HL-60 (cell line): Measurements from ENCODE around the gene CXCL6.

Experiments used
- DNase-seq, 2 experiments: peaks; one replicate each; pipeline ENCODE4 v3.0.0-alpha.2; 2010 to 2020; ENCODE audit warnings: low read depth in 1 of 2, low spot score in 1 of 2
- H3K27ac ChIP-seq: fragments of 250-450 bp; sonication (Bioruptor Pico); replicated peaks from 2 replicates; pipeline ENCODE4 v1.5.1; 2020; ENCODE audit warnings: mild to moderate bottlenecking, moderate library complexity
- H3K27me3 ChIP-seq: fragments of 250-450 bp; sonication (Bioruptor Pico); 2 replicates; pipeline ENCODE4 v1.5.1; 2021; ENCODE audit warnings: mild to moderate bottlenecking, moderate library complexity; ENCODE audit not compliant: insufficient read depth, poor library complexity, severe bottlenecking
- H3K4me3 ChIP-seq: replicated peaks from 2 replicates; pipeline ENCODE4 v1.5.1; 2011; ENCODE audit warnings: mild to moderate bottlenecking, control low read depth, low read length; ENCODE audit not compliant: insufficient read depth
- CTCF ChIP-seq: IDR thresholded peaks from one replicate; pipeline ENCODE4 v1.5.1; 2011; ENCODE audit warnings: low read length, control low read depth, inconsistent platforms; ENCODE audit not compliant: insufficient read depth
- GABPA ChIP-seq: IDR thresholded peaks from 2 replicates; pipeline ENCODE4 v1.6.1; 2012; ENCODE audit warnings: low read depth
- POLR2AphosphoS5 ChIP-seq: IDR thresholded peaks from 2 replicates; pipeline ENCODE4 v1.6.1; 2012; ENCODE audit warnings: low read depth
- REST ChIP-seq: IDR thresholded peaks from 2 replicates; pipeline ENCODE4 v1.6.1; 2012; ENCODE audit warnings: low read depth; ENCODE audit not compliant: insufficient replicate concordance
- SPI1 ChIP-seq: IDR thresholded peaks from 2 replicates; pipeline ENCODE4 v1.6.1; 2012; ENCODE audit warnings: low read depth, mild to moderate bottlenecking, borderline replicate concordance

Gene CXCL6

DNA sequence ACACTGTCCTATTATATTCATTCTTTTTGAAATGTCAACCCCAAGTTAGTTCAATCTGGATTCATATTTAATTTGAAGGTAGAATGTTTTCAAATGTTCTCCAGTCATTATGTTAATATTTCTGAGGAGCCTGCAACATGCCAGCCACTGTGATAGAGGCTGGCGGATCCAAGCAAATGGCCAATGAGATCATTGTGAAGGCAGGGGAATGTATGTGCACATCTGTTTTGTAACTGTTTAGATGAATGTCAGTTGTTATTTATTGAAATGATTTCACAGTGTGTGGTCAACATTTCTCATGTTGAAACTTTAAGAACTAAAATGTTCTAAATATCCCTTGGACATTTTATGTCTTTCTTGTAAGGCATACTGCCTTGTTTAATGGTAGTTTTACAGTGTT lies 34.3 kb downstream of the CXCL6 start:
- TF ChIP-seq CTCF (no peak), REST (no peak), GABPA (no peak), POLR2AphosphoS5 (no peak), SPI1 (no peak)
- H3K4me3 ChIP-seq, result no peak overlapping the region
- H3K27me3 ChIP-seq, result no peaks in the 10 kb centered on the region
- H3K27ac ChIP-seq, result no peak overlapping the region
- no peak for DNase-seq

DNA sequence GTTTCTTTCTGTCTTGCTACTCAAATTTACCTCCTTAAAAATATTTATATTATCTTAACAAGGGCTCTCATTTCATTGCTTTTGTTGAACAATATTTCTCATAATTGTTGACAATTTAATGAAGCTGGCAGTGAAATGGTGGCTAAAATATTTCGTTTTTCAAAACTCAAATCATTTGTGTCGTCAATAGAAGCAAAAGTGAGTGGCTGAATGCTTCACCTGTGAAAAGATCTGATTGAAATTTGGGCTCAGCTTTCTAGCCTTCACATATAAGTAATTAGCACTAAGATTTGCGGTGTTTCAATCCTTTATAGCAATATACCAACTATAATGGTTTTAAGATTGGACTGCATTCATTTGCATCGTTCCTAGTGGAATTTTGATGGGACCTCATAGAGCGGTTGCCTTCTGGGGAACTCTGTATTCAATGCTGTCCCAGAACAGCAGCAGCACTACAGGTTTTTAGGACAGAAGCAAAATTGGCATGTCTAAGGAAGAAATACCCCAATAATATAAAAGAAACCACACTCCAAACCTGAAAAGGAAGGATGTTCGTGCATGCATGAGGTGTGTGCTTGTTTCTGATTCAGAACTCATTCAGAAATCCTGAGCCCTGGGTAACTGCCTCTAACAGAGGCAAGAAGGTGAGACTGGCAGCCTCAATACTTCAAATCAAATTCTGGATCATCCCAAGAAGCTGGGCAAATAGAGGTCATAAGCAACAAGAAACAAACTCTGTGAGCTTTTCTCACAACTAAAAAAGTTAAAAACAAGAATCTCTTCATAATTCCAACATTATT lies 35.2 kb downstream of the CXCL6 start:
- Histone ChIP-seq H3K4me3 (no peak overlapping the region), H3K27me3 (no peaks in the 10 kb centered on the region), H3K27ac (peak overlapping the region; percentile 53)
- no peak for DNase-seq
- TF ChIP-seq GABPA (no peak), POLR2AphosphoS5 (no peak), CTCF (no peak)

DNA sequence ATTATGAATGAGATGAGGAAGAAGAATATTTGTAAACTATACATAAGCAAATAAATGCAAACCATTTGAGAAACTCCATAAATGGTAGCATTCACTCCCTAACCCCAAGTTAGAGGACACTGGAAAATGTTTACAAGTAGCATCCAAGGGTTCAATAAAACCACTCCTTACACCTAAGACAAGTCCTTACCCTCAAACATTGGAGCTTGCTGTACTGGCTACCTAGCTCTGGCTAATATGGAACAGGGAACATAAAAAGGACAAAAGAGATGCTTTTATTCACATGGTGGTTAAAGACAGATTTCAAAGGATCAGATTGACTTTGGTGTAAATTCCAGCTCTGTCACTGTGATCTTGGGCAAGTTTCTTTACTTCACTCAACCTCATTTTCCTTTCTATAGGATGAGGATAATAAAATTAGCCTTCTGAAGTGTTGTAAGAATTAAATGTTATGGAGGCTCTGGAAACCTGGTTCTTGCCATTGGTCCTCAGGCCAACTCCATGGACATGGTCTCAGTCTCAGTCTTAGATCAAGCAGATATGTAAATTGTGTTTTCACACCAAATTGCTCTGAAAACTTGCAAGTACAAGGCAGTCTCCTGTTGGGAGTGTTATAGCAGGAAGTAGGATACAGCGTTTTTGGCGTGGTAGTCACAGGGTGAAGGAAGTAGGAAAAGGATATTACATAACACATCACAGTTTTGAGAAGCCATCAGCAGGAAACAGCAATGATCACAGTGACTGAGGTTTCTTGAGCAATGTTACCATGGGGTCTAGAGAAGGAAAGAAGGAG lies 36.0 kb downstream of the CXCL6 start:
- no peak overlapping the region for H3K4me3 ChIP-seq
- H3K27ac ChIP-seq, result peak overlapping the region; percentile 53
- peak; percentile 68 to 76 for DNase-seq
- no peak for TF ChIP-seq REST
- TF ChIP-seq POLR2AphosphoS5, result peak; percentile 38; the same call in 1 of the 2 replicates
- no peak for TF ChIP-seq SPI1
- peak; percentile 41; the same call in 1 of the 2 replicates for TF ChIP-seq GABPA
- TF ChIP-seq CTCF, result no peak
- no peaks in the 10 kb centered on the region for H3K27me3 ChIP-seq
